Parathyroid adenoma (tissue), 2 donors: ENCODE results near the gene RBBP9.

Source experiments
- H2AFZ ChIP-seq: fragments of 300-600 bp; sonication (generic); one replicate; pipeline ENCODE4 v1.7.0; 2017; ENCODE audit warnings: antibody characterized with exemption, mild to moderate bottlenecking
- H3K27ac ChIP-seq: fragments of 300-600 bp; sonication (generic); one replicate; pipeline ENCODE4 v1.7.0; 2017
- H3K27me3 ChIP-seq: fragments of 300-600 bp; sonication (generic); one replicate; pipeline ENCODE4 v1.7.0; 2017; ENCODE audit warnings: low read length; ENCODE audit not compliant: control insufficient read depth, insufficient read depth
- H3K36me3 ChIP-seq: fragments of 300-600 bp; sonication (generic); one replicate; pipeline ENCODE4 v1.7.0; 2017; ENCODE audit warnings: low read length; ENCODE audit not compliant: control insufficient read depth, insufficient read depth
- H3K4me1 ChIP-seq: fragments of 300-600 bp; sonication (generic); one replicate; pipeline ENCODE4 v1.7.0; 2017; ENCODE audit warnings: control low read depth
- H3K4me2 ChIP-seq: fragments of 300-600 bp; sonication (generic); one replicate; pipeline ENCODE4 v1.7.0; 2017; ENCODE audit warnings: low read length
- H3K4me3 ChIP-seq: fragments of 300-600 bp; sonication (generic); one replicate; pipeline ENCODE4 v1.7.0; 2017; ENCODE audit warnings: low read depth, low read length
- H3K79me2 ChIP-seq: fragments of 300-600 bp; sonication (generic); one replicate; pipeline ENCODE4 v1.7.0; 2017; ENCODE audit warnings: control low read depth
- H3K9ac ChIP-seq: fragments of 300-600 bp; sonication (generic); one replicate; pipeline ENCODE4 v1.7.0; 2017; ENCODE audit warnings: mild to moderate bottlenecking
- H3K9me3 ChIP-seq: fragments of 300-600 bp; sonication (generic); one replicate; pipeline ENCODE4 v1.7.0; 2017; ENCODE audit warnings: low read length; ENCODE audit not compliant: control insufficient read depth
- TF ChIP-seq, protein P1 (sequence below): fragments of 300-600 bp; sonication (generic); IDR thresholded peaks from one replicate; pipeline ENCODE4 v1.7.0; 2017; ENCODE audit warnings: antibody characterized with exemption, mild to moderate bottlenecking
- donor health status: primary hyperparathyroidism.

RBBP9 gene

DNA sequence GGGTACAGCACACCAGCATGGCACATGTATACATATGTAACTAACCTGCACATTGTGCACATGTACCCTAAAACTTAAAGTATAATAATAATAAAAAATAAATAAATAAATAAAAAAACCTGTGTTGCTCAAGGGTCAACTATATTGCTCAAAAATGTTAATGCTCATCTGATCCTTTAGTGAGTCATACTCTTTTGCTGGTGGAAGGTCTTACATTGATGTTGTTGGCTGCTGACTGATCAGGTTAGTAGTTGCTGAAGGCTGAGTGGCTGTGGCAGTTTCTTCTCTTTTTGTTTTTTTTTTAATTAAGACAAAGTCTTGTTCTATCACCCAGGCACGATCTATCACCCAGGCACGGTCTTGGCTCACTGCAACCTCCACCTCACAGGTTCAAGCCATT is 40.6 kb upstream of the RBBP9 start:
- Histone ChIP-seq H3K4me1 (no peaks in the 10 kb centered on the region), H3K9me3 (no peaks in the 10 kb centered on the region), H3K36me3 (no peaks in the 10 kb centered on the region), H3K27ac (no peak overlapping the region), H3K4me3 (no peak overlapping the region), H2AFZ (no peak overlapping the region), H3K4me2 (no peak overlapping the region), H3K9ac (no peak overlapping the region), H3K79me2 (no peaks in the 10 kb centered on the region), H3K27me3 (no peaks in the 10 kb centered on the region)
- TF ChIP-seq, protein P1, sequence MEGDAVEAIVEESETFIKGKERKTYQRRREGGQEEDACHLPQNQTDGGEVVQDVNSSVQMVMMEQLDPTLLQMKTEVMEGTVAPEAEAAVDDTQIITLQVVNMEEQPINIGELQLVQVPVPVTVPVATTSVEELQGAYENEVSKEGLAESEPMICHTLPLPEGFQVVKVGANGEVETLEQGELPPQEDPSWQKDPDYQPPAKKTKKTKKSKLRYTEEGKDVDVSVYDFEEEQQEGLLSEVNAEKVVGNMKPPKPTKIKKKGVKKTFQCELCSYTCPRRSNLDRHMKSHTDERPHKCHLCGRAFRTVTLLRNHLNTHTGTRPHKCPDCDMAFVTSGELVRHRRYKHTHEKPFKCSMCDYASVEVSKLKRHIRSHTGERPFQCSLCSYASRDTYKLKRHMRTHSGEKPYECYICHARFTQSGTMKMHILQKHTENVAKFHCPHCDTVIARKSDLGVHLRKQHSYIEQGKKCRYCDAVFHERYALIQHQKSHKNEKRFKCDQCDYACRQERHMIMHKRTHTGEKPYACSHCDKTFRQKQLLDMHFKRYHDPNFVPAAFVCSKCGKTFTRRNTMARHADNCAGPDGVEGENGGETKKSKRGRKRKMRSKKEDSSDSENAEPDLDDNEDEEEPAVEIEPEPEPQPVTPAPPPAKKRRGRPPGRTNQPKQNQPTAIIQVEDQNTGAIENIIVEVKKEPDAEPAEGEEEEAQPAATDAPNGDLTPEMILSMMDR, result no peak

- Histone ChIP-seq H3K9me3 (no peaks in the 10 kb centered on the region), H3K79me2 (no peaks in the 10 kb centered on the region), H3K4me1 (no peaks in the 10 kb centered on the region), H3K27ac (no peak overlapping the region), H3K27me3 (no peaks in the 10 kb centered on the region), H3K4me2 (no peak overlapping the region), H3K9ac (no peak overlapping the region), H3K4me3 (no peak overlapping the region), H2AFZ (no peak overlapping the region), H3K36me3 (no peaks in the 10 kb centered on the region)
- TF ChIP-seq, protein P1, result no peak
These were observed 37.1 kb upstream of the RBBP9 start for GRCh38 chr20:18533978-18534644.

GRCh38 chr20:18533491-18533890 is 36.5 kb upstream of the RBBP9 start:
- Histone ChIP-seq H3K4me3 (no peak overlapping the region), H3K27me3 (no peaks in the 10 kb centered on the region), H3K9ac (no peak overlapping the region), H3K4me2 (no peak overlapping the region), H3K9me3 (no peaks in the 10 kb centered on the region), H3K4me1 (no peaks in the 10 kb centered on the region), H2AFZ (no peak overlapping the region), H3K79me2 (no peaks in the 10 kb centered on the region), H3K36me3 (no peaks in the 10 kb centered on the region), H3K27ac (no peak overlapping the region)
- TF ChIP-seq, protein P1, result no peak

DNA sequence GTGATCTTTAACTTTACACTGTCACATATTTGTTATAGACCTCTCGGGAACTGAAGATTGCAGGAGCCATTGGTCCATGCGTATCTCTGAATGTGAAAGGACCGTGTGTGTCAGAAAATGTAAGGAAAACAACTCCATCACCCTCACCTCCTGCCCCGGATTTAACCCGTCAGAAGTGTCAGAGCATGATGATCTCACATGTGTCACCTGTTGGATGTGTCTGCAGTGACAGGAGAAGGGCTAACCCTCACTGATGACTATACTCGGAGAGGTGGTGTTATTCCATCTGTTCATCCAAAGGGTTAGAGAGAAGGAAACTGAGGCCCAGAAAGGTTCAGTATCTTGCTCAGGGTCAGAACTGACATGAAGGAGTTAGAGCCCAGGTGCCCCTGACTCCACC is 35.6 kb upstream of the RBBP9 start:
- H3K9ac ChIP-seq, result no peak overlapping the region
- no peaks in the 10 kb centered on the region for H3K36me3 ChIP-seq
- no peaks in the 10 kb centered on the region for H3K9me3 ChIP-seq
- H3K4me2 ChIP-seq, result no peak overlapping the region
- H3K27me3 ChIP-seq, result no peaks in the 10 kb centered on the region
- TF ChIP-seq, protein P1, result no peak
- no peak overlapping the region for H3K27ac ChIP-seq
- no peaks in the 10 kb centered on the region for H3K4me1 ChIP-seq
- H2AFZ ChIP-seq, result no peak overlapping the region
- no peaks in the 10 kb centered on the region for H3K79me2 ChIP-seq
- H3K4me3 ChIP-seq, result no peak overlapping the region

DNA sequence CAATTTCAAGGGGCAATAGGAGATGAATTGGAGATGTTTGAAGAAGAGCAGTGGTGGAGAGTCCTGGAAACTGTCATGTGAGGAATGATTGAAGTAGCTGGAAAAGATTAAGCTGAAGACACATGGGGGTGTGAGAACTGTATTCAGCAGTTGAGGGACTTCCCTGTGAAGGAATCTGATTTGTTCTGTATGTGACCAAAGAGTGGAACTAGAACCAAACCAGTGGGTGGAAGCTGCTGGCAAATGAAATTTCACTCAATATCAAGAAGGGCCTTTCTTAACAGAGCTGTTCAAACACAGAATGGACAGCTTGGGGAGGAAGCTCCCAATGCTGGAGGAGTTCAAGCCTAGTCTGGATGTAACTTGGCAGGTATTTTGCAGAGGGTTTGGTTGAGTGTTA is 32.0 kb upstream of the RBBP9 start:
- Histone ChIP-seq H3K9me3 (no peaks in the 10 kb centered on the region), H3K36me3 (peaks cover 2% of the 10 kb centered on the region), H3K79me2 (no peaks in the 10 kb centered on the region)

More for the DNA sequence above, 32.0 kb upstream of the RBBP9 start:
- H3K4me3 ChIP-seq, result no peak overlapping the region
- H3K9ac ChIP-seq, result no peak overlapping the region
- H3K27me3 ChIP-seq, result no peaks in the 10 kb centered on the region
- TF ChIP-seq, protein P1, result no peak
- no peak overlapping the region for H3K4me2 ChIP-seq
- H3K4me1 ChIP-seq, result no peaks in the 10 kb centered on the region
- H3K27ac ChIP-seq, result no peak overlapping the region
- no peak overlapping the region for H2AFZ ChIP-seq
